H1 (cell line): ENCODE measurements around the gene LKAAEAR1. TPM values are rescaled to one million over a fixed set of nuclear protein-coding genes. Genes with fewer than 3 reads are reported as not detected.

Source experiments
- CTCF ChIA-PET: fragments of 300-600 bp; sonication (Branson Sonifier 250); formaldehyde crosslinking; loops from one replicate; lab custom pipeline; 2021; ENCODE audit not compliant: partially characterized antibody; lab: Charles Lee
- POLR2A ChIA-PET: fragments of 300-600 bp; sonication (Branson Sonifier 250); formaldehyde crosslinking; loops from one replicate; lab custom pipeline; 2021; ENCODE audit warnings: inconsistent platforms; ENCODE audit not compliant: partially characterized antibody; lab: Charles Lee
- DNase-seq, 2 experiments: peaks; one replicate each; pipeline versions ENCODE4 v3.0.0 to v3.0.0-alpha.2; 2010 to 2022; ENCODE audit warnings: low spot score in 2 of 2, low read depth in 1 of 2, mixed read lengths in 1 of 2
- FAIRE-seq: peaks from 2 replicates; lab custom pipeline; 2011; peaks lifted over from hg19 to GRCh38; lab: Jason Lieb, UNC
- H2AFZ ChIP-seq: 2 replicates; pipeline ENCODE4 v1.8.1; 2012; ENCODE audit warnings: low read length, inconsistent platforms
- H2AK5ac ChIP-seq: 2 replicates; pipeline ENCODE4 v1.6.1; 2013; ENCODE audit warnings: low read depth, low read length
- H2BK120ac ChIP-seq: replicated peaks from 2 replicates; pipeline ENCODE3; 2013; ENCODE audit warnings: low read depth, low read length, inconsistent platforms
- H2BK12ac ChIP-seq: 2 replicates; pipeline ENCODE4 v1.6.1; 2013; ENCODE audit warnings: low read depth, low read length
- H2BK15ac ChIP-seq: 2 replicates; pipeline ENCODE4 v1.6.1; 2013; ENCODE audit warnings: low read length
- H2BK20ac ChIP-seq: 2 replicates; pipeline ENCODE4 v1.6.1; 2013; ENCODE audit warnings: low read length
- H2BK5ac ChIP-seq: 2 replicates; pipeline ENCODE4 v1.6.1; 2013; ENCODE audit warnings: low read depth, low read length
- H3K14ac ChIP-seq: 2 replicates; pipeline ENCODE4 v1.6.1; 2013; ENCODE audit warnings: inconsistent platforms; ENCODE audit not compliant: insufficient read length
- H3K18ac ChIP-seq: 2 replicates; pipeline ENCODE4 v1.6.1; 2013; ENCODE audit warnings: low read length; ENCODE audit errors: extremely low read depth
- H3K23ac ChIP-seq: 2 replicates; pipeline ENCODE4 v1.6.1; 2013; ENCODE audit warnings: inconsistent platforms; ENCODE audit not compliant: insufficient read length
- H3K23me2 ChIP-seq: 2 replicates; pipeline ENCODE4 v1.6.1; 2013; ENCODE audit warnings: low read depth, low read length
- H3K27ac ChIP-seq: 2 replicates; pipeline ENCODE4 v1.6.1; 2011; ENCODE audit warnings: low read depth, low read length, inconsistent platforms
- H3K27me3 ChIP-seq, 4 experiments: replicated peaks in 1 of 4; 1 replicate in 1 of 4; 2 replicates in 3 of 4; pipeline versions ENCODE4 v1.6.1 to v1.8.1; 2011 to 2013; ENCODE audit warnings: low read length in 3 of 4, mild to moderate bottlenecking in 3 of 4, inconsistent platforms in 2 of 4, mixed read lengths in 2 of 4, moderate library complexity in 1 of 4; ENCODE audit not compliant: control insufficient read depth in 3 of 4, insufficient read depth in 3 of 4; ENCODE audit errors: extremely low read depth in 1 of 4
- H3K36me3 ChIP-seq, 4 experiments: 2 replicates each; pipeline versions ENCODE4 v1.6.1 to v1.8.1; 2011 to 2013; ENCODE audit warnings: mild to moderate bottlenecking in 4 of 4, low read length in 3 of 4, moderate library complexity in 2 of 4, control low read depth in 1 of 4, inconsistent platforms in 1 of 4; ENCODE audit not compliant: insufficient read depth in 4 of 4, control insufficient read depth in 2 of 4
- H3K4ac ChIP-seq: replicated peaks from 2 replicates; pipeline ENCODE3; 2013; ENCODE audit warnings: low read length, low read depth, mixed read lengths, inconsistent platforms; ENCODE audit not compliant: insufficient read length
- H3K4me1 ChIP-seq, 4 experiments: replicated peaks in 1 of 4; 1 replicate in 1 of 4; 2 replicates in 3 of 4; pipeline versions ENCODE4 v1.6.1 to v1.8.1; 2011 to 2013; ENCODE audit warnings: low read length in 3 of 4, inconsistent platforms in 2 of 4, mixed read lengths in 1 of 4; ENCODE audit not compliant: insufficient read depth in 4 of 4, control insufficient read depth in 3 of 4
- H3K4me2 ChIP-seq, 2 experiments: 2 replicates each; pipeline versions ENCODE4 v1.6.1 to v1.8.1; 2011 to 2013; ENCODE audit warnings: low read depth in 2 of 2, low read length in 2 of 2, control low read depth in 1 of 2, inconsistent platforms in 1 of 2, mild to moderate bottlenecking in 1 of 2; ENCODE audit not compliant: insufficient read depth in 1 of 2
- H3K4me3 ChIP-seq, 4 experiments: fragments of 200-600, 300-600 bp in 1 of 4; sonication (generic), shearing (Covaris generic), sonication (Bioruptor Twin) in 1 of 4; 2 replicates each; pipeline versions ENCODE4 v1.5.1 to v1.8.1; 2011 to 2016; ENCODE audit warnings: low read length in 4 of 4, low read depth in 3 of 4, control low read depth in 2 of 4, inconsistent platforms in 2 of 4, mild to moderate bottlenecking in 2 of 4, mixed read lengths in 1 of 4, moderate library complexity in 1 of 4; ENCODE audit not compliant: insufficient read depth in 2 of 4; ENCODE audit errors: extremely low read depth in 1 of 4
- H3K56ac ChIP-seq: replicated peaks from 2 replicates; pipeline ENCODE3; 2013; ENCODE audit warnings: low read depth, mild to moderate bottlenecking, mixed read lengths, low read length, inconsistent platforms; ENCODE audit not compliant: insufficient read length
- H3K79me1 ChIP-seq: 2 replicates; pipeline ENCODE4 v1.6.1; 2013; ENCODE audit warnings: low read depth, low read length, control low read depth
- H3K79me2 ChIP-seq, 2 experiments: 2 replicates each; pipeline versions ENCODE4 v1.6.1 to v1.8.1; 2012 to 2013; ENCODE audit warnings: low read length in 2 of 2, mild to moderate bottlenecking in 2 of 2, inconsistent platforms in 1 of 2; ENCODE audit not compliant: insufficient read depth in 2 of 2, control insufficient read depth in 1 of 2
- H3K9ac ChIP-seq, 4 experiments: replicated peaks in 1 of 4; 1 replicate in 1 of 4; 2 replicates in 3 of 4; pipeline versions ENCODE4 v1.6.1 to v1.8.1; 2011 to 2013; ENCODE audit warnings: low read depth in 3 of 4, low read length in 3 of 4, control low read depth in 2 of 4, mild to moderate bottlenecking in 2 of 4, moderate library complexity in 2 of 4, inconsistent platforms in 1 of 4; ENCODE audit errors: extremely low read depth in 1 of 4
- H3K9me3 ChIP-seq, 2 experiments: 2 replicates each; pipeline versions ENCODE4 v1.6.1 to v1.8.1; 2012 to 2013; ENCODE audit warnings: mild to moderate bottlenecking in 2 of 2, moderate library complexity in 2 of 2, control low read depth in 1 of 2, inconsistent platforms in 1 of 2, low read depth in 1 of 2, low read length in 1 of 2, mixed read lengths in 1 of 2; ENCODE audit not compliant: insufficient read depth in 2 of 2
- H4K20me1 ChIP-seq, 2 experiments: replicated peaks in 1 of 2; 2 replicates each; pipeline versions ENCODE3 to v1.8.1; 2011 to 2013; ENCODE audit warnings: inconsistent platforms in 2 of 2, low read length in 2 of 2, mild to moderate bottlenecking in 1 of 2; ENCODE audit not compliant: insufficient read depth in 2 of 2, control insufficient read depth in 1 of 2
- H4K5ac ChIP-seq: 2 replicates; pipeline ENCODE4 v1.6.1; 2013; ENCODE audit warnings: low read length, low read depth, mixed read lengths, inconsistent platforms; ENCODE audit not compliant: insufficient read length
- H4K8ac ChIP-seq: 2 replicates; pipeline ENCODE4 v1.8.0; 2013; ENCODE audit warnings: mild to moderate bottlenecking, moderate library complexity, low read length, inconsistent platforms; ENCODE audit not compliant: insufficient read depth; ENCODE audit errors: extremely low read depth
- H4K91ac ChIP-seq: replicated peaks from 2 replicates; pipeline ENCODE3; 2013; ENCODE audit warnings: low read length, mixed read lengths, inconsistent platforms; ENCODE audit not compliant: insufficient read length
- BRCA1 ChIP-seq: IDR thresholded peaks from 2 replicates; pipeline ENCODE4 v1.6.1; 2012; ENCODE audit warnings: low read depth, low read length, improper control_type of control experiment
- CEBPB ChIP-seq: IDR thresholded peaks from 2 replicates; pipeline ENCODE4 v1.6.1; 2012; ENCODE audit warnings: low read depth, low read length
- HDAC6 ChIP-seq: IDR thresholded peaks from one replicate; pipeline ENCODE4 v1.7.1; 2012; ENCODE audit warnings: low read depth, mild to moderate bottlenecking, inconsistent platforms, low read length, moderate library complexity
- KDM4A ChIP-seq: IDR thresholded peaks from one replicate; pipeline ENCODE4 v1.7.1; 2012; ENCODE audit warnings: low read depth, mild to moderate bottlenecking, moderate library complexity, low read length, inconsistent platforms; ENCODE audit not compliant: severe bottlenecking
- NRF1 ChIP-seq: IDR thresholded peaks from 2 replicates; pipeline ENCODE4 v1.6.1; 2011; ENCODE audit warnings: mild to moderate bottlenecking, low read depth, low read length, improper control_type of control experiment
- RAD21 ChIP-seq, 2 experiments: IDR thresholded peaks in 1 of 2; conservative IDR thresholded peaks in 1 of 2; 2 replicates each; pipeline ENCODE4 v1.6.1; 2011; ENCODE audit warnings: low read depth in 2 of 2, low read length in 2 of 2, improper control_type of control experiment in 1 of 2, inconsistent platforms in 1 of 2, mild to moderate bottlenecking in 1 of 2, moderate library complexity in 1 of 2
- RBBP5 ChIP-seq: IDR thresholded peaks from 2 replicates; pipeline ENCODE4 v1.7.1; 2012; ENCODE audit warnings: low read depth, mild to moderate bottlenecking, inconsistent platforms, low read length, moderate library complexity, borderline replicate concordance
- SAP30 ChIP-seq: fragments of 300-600 bp; sonication (generic); IDR thresholded peaks from 2 replicates; pipeline ENCODE4 v1.7.1; 2012; ENCODE audit warnings: low read length, moderate library complexity, mild to moderate bottlenecking, inconsistent platforms; ENCODE audit not compliant: insufficient read depth, insufficient replicate concordance
- SIN3A ChIP-seq, 2 experiments: IDR thresholded peaks in 1 of 2; conservative IDR thresholded peaks in 1 of 2; 2 replicates each; pipeline ENCODE4 v1.6.1; 2011 to 2012; ENCODE audit warnings: low read length in 2 of 2, improper control_type of control experiment in 1 of 2, low read depth in 1 of 2, mild to moderate bottlenecking in 1 of 2
- SIRT6 ChIP-seq: IDR thresholded peaks from one replicate; pipeline ENCODE4 v1.7.1; 2012; ENCODE audit warnings: low read length, inconsistent platforms
- SRF ChIP-seq: IDR thresholded peaks from 2 replicates; pipeline ENCODE4 v1.6.1; 2011; ENCODE audit warnings: mild to moderate bottlenecking, low read depth, low read length, moderate library complexity
- TEAD4 ChIP-seq: IDR thresholded peaks from 2 replicates; pipeline ENCODE4 v1.6.1; 2012; ENCODE audit warnings: low read depth, low read length, inconsistent platforms, mixed read lengths
- WGBS, 2 experiments: shearing (Covaris generic) in 1 of 2; methylation state at CpG; one replicate each; pipeline versions ENCODE4 v1.1.6 to v1.1.7; 2013 to 2015; ENCODE audit warnings: low lambda C conversion rate in 2 of 2, mixed read lengths in 2 of 2, inconsistent platforms in 1 of 2, low coverage in 1 of 2, missing lambda C conversion rate in 1 of 2; ENCODE audit not compliant: insufficient replicate concordance in 2 of 2, insufficient coverage in 1 of 2, insufficient read length in 1 of 2; ENCODE audit errors: extremely low coverage in 1 of 2, missing lambda C conversion rate in 1 of 2; 5-methylcytosine and 5-hydroxymethylcytosine counted together
- polyA plus RNA-seq, 7 experiments: library from polyadenylated mRNA; depleted of rRNA in 3 of 7; stranded (reverse) in 5 of 7; unstranded in 2 of 7; fragments of >200 nt in 5 of 7; fragments of 200-250 nt in 2 of 7; gene quantifications; 1 replicate in 5 of 7; 2 replicates in 1 of 7; 4 replicates in 1 of 7; pipeline versions ENCODE4 v1.2.1 to v1.2.3, GENCODE V29; 2011 to 2013; ENCODE audit warnings: missing spikeins in 2 of 7, mixed read lengths in 2 of 7
- total RNA-seq: library from RNA; stranded (reverse); fragmentation: NEBNext Ultra II Directional; extraction: Animal tissue kit (Norgen Biotek cat#: 25700); gene quantifications from 2 replicates; pipeline ENCODE4 v1.2.1, GENCODE V29; 2021

The LKAAEAR1 gene
- total and polyA plus RNA-seq, 2 of the 8 experiments (the other 6 are each of a cell fraction or from before 2014, with no cell fraction given): 0.41 to 0.53 TPM

- H3K9ac ChIP-seq: no peak overlapping the region
- H3K18ac ChIP-seq: no peak overlapping the region
- DNase-seq: no peak
- H3K23me2 ChIP-seq: peaks cover 4% of the 10 kb centered on the region; the same call in 1 of the 2 replicates
- H3K23ac ChIP-seq: no peak overlapping the region
- no peak overlapping the region for H4K5ac ChIP-seq
- H2AFZ ChIP-seq: no peak overlapping the region
- no peak overlapping the region for H2BK12ac ChIP-seq
- H2AK5ac ChIP-seq: no peak overlapping the region
- no peak overlapping the region for H3K4me3 ChIP-seq
- no peak overlapping the region for H3K4me2 ChIP-seq
- H3K56ac ChIP-seq: no peak overlapping the region
- H3K27me3 ChIP-seq: peaks cover 36 to 53% (median 43%) of the 10 kb centered on the region in 4 experiments
- H2BK120ac ChIP-seq: no peak overlapping the region
- 0 out of 2 replicates have a peak overlapping the region, but pooled peaks have one; percentile 61 for H2BK20ac ChIP-seq
- no peaks in the 10 kb centered on the region for H3K79me1 ChIP-seq
- no peaks in the 10 kb centered on the region for H3K79me2 ChIP-seq
- H3K36me3 ChIP-seq: peaks cover 0 to 10% (median 0%) of the 10 kb centered on the region in 4 experiments; a peak in 1 of 8 replicates
- peaks cover 0 to 24% (median 11%) of the 10 kb centered on the region in 4 experiments; a peak in 6 of 7 replicates for H3K4me1 ChIP-seq
- 95% methylated on average over 15 of the region's 15 CpGs; no CpG with 5 or more reads in 1 of the 2 experiments for WGBS, 2 experiments
- no peaks in the 10 kb centered on the region for H3K9me3 ChIP-seq
- no peak overlapping the region for H2BK5ac ChIP-seq
- no peak overlapping the region for H3K14ac ChIP-seq
- H2BK15ac ChIP-seq: no peak overlapping the region
- H4K20me1 ChIP-seq: no peaks in the 10 kb centered on the region
- ChIA-PET CTCF (interaction anchor here (0.7 to 15.0 kb wide), 7 partner anchors 9 to 71 kb away, joined by 3 to 139 read pairs (median 24); partner anchors contain the start of genes LKAAEAR1, OPRL1, PRPF6 and RGS19), POLR2A (interaction anchor here (1.6 to 3.7 kb wide), 3 partner anchors 11 to 17 kb away, joined by 5 to 24 read pairs (median 7); partner anchors contain the start of gene TCEA2)
- no peak overlapping the region for H4K91ac ChIP-seq
- H3K4ac ChIP-seq: no peak overlapping the region
- no peak for FAIRE-seq
- H4K8ac ChIP-seq: no peak overlapping the region
- H3K27ac ChIP-seq: no peak overlapping the region
- no peak for TF ChIP-seq SRF
- TF ChIP-seq CEBPB: no peak
- no peak for TF ChIP-seq SAP30
- no peak for TF ChIP-seq HDAC6
- no peak for TF ChIP-seq KDM4A
- TF ChIP-seq TEAD4: no peak
- TF ChIP-seq NRF1: no peak
- no peak for TF ChIP-seq RAD21 (IDR thresholded peaks at IDR 0.05 in 1 of 2, conservative IDR thresholded peaks at IDR 0.05 in 1 of 2; ENCODE audit: low read depth in 2 of 2, low read length in 2 of 2)
- TF ChIP-seq RBBP5: no peak
- TF ChIP-seq BRCA1: no peak
- no peak for TF ChIP-seq SIRT6
- TF ChIP-seq SIN3A (conservative IDR thresholded peaks at IDR 0.05 in 1 of 2, IDR thresholded peaks at IDR 0.05 in 1 of 2; ENCODE audit: low read depth in 1 of 2, low read length in 2 of 2): no peak
These were observed 32.5 kb downstream of the LKAAEAR1 start for GRCh38 chr20:64051561-64052325.
